ENCODE data around the gene ENO1.

The ENO1 gene

DNA sequence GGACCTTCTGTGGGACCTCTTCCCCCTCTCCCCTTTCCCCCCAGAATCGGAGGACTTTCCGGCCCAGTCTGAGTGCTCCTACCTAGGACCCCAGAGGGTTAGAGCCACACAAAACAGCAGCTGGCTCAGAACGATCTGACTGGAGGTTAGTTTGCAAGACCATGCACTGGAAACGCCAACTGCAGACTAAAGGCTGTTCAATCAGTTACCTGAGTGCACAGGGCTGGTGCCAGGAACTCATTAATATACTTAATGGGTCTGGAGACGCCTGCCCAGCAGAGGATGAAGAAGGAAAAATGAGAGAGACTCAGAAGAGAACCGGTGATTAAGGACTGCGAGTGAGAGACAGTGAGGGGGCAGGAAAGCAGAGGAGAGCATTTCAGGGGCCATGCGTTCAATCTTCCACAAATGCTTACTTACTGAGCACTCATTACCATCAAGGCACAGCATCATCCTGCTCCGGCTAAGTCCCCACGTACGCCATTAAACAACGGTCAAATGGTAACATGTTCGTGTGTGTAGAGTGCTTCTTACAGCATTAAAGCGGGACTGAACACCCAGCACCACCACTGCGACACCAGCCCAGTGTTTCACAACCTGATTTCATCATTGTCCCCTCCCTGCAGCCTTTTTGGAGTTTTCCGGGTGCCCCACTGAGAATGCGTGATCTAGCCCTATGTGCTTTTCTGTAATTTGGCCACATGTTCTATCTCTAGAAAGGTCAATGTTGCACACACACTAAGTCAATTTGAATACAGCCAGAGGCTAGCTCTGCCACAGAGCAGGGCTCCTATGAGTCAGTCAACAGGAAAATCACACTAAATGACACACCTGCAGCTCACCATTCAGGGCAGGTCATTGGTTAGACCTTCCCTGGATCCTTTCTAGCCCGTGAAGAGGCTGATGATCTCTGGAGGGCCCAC lies 7.6 kb downstream of the ENO1 start:
- DNase-seq (ENCODE audit: low read depth): no peak

DNA sequence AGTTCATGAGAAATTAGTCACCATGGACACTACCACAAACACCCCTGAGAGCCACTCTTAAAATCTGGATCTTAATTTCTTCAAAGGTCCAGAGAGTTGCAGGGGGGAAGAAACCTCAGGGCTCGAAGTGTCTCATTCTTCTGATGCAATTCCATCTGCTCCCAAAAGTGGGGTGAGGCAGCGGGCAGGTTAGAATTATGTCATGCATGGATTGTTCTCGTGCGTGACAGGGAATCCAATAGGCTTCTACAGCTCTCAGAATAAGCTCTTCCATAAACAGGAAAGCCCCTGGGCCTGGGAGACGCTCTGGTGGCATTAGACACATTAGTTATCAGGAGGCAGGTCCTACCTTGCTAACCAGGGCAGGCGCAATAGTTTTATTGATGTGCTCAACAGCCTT lies 8.4 kb downstream of the ENO1 start:
- DNase-seq (ENCODE audit: low read depth): no peak

- DNase-seq (ENCODE audit: low read depth): no peak
Measured at GRCh38 chr1:8867878-8868567, 10.5 kb downstream of the ENO1 start.

GRCh38 chr1:8866792-8867415 lies 11.6 kb downstream of the ENO1 start:
- DNase-seq (ENCODE audit: low read depth): no peak

DNA sequence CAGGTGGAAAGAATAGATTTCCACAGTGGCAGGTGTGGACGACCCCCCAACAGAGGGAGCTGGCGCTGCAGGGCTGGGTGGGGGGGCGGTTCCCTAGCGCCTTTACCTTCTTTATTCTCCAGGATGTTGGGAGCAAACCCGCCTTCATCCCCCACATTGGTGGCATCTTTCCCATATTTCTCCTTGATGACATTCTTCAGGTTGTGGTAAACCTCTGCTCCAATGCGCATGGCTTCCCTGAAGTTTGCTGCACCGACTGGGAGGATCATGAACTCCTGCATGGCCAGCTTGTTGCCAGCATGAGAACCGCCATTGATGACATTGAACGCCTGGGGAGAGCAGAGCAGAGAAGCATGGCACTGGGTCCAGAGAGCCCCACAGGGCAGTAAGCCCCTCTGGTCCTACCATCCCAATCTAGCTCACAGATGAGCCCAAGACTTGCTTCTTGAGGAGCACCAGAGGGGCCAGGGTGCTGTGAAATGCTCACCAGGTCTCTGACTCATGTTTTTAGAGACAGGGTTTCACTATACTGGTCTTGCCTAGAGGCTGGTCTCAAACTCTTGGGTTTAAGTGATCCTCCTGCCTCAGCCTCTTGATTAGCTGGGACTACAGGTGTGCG lies 12.2 kb downstream of the ENO1 start:
- no peak for DNase-seq (ENCODE audit: low read depth)

DNA sequence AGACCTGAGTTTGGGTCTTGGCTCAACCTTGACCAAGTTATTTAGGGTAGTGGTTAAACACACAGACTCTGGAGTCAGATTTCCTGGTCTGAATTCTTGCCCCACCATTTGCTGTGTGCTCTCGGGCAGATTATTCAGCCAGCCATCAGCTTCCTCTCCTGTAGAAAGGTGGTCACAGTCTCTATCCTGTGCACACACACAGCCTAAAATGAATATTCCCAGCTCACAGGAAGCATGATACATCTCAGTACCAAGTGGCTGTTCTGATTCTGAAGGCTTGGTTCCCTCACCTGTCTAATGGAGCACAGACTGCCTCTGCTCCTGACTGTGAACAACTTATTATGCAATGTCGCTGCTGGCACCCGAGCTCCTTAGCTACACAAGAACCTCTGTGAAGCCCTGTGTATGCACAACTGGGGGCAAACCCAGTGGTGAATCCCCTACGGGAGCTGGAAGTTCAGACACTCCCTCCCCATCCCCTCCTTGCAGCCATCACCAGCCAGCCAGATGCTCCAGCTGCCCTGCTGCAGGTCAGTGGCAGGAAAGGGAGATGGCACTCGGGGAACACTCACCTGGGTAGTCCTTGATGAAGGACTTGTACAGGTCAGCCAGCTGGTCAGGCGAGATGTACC lies 13.7 kb downstream of the ENO1 start:
- no peak for DNase-seq (ENCODE audit: low read depth)

- no peak for DNase-seq (ENCODE audit: low read depth)
Measured at GRCh38 chr1:8863794-8864233, 14.7 kb downstream of the ENO1 start.

DNA sequence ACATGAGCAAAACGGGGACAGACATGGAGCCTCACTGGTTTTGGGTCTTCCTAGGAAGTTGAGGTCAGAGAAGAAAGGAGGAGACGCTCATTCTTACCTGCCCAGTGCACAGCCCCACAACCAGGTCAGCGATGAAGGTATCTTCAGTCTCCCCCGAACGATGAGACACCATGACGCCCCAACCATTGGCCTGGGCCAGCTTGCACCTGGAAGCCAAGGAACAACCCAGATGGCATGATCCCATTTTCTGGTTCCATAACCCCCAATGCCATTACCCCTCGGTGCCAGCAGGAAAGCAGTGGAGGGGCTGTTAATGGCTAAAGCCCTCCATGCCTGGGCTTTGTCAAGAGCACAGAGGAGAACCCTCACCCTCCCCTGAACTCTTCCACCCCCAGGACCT lies 15.3 kb downstream of the ENO1 start:
- DNase-seq (ENCODE audit: low read depth): no peak

GRCh38 chr1:8862528-8862927 lies 16.0 kb downstream of the ENO1 start:
- no peak for DNase-seq (ENCODE audit: low read depth)

GRCh38 chr1:8860738-8861516 lies 17.6 kb downstream of the ENO1 start:
- no peak for DNase-seq (ENCODE audit: low read depth)

- DNase-seq (ENCODE audit: low read depth): no peak
Measured at GRCh38 chr1:8858888-8859706, 19.4 kb downstream of the ENO1 start.

GRCh38 chr1:8858112-8858668 lies 20.3 kb downstream of the ENO1 start:
- no peak for DNase-seq (ENCODE audit: low read depth)

DNA sequence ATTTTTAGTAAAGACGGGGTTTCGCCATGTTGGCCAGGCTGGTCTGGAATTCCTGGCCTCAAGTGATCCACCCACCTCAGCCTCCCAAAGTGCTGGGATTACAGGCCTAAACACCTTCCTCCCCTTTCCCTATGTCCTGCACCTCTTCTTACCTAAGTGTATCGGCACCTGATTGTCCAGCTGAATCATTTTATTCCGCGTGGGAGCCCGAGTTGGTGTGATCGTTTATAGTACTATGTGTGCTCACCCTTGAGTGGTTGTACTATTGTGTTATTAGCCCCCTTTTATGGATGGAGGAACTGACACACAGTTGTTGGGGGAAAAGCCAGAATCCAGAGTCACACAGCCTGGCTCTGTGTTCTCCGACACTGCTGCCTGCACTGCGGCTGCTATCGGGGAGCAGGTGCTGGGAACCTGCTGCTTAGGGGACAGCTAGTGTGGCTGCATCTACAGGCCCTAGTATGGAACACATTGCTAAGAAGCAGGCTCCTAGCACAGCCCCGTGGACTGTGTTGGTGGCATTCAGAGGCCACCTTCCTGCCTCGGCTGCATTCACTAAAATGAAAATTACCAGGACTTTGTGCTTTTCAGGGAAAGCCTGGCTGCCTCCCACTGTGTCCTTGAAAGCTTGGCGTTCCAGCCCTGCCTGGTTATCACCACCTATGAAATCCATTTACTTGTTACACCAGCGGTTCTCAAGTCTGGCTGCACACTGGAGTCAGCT lies 21.6 kb downstream of the ENO1 start:
- DNase-seq (ENCODE audit: low read depth): no peak

DNA sequence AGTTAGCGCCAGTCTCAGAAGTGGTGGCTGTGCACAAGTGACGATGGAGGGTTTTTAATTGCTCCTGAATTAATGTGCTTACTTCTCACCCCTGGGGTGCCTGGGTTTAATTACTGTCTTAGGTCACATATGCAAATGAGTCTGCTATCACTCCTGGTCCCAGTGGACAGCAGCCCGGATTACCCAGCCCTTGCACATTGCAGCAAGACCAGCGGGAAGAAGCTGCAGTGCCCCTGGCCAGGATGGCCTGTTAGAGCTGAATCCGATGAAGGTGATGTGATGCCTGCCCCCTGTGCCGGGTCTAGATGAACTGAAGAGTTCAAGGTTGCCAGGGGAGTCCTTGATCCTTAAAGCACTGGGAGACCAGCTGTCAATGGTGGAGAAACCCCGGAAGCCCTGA lies 24.2 kb downstream of the ENO1 start:
- DNase-seq (ENCODE audit: low read depth): no peak

DNA sequence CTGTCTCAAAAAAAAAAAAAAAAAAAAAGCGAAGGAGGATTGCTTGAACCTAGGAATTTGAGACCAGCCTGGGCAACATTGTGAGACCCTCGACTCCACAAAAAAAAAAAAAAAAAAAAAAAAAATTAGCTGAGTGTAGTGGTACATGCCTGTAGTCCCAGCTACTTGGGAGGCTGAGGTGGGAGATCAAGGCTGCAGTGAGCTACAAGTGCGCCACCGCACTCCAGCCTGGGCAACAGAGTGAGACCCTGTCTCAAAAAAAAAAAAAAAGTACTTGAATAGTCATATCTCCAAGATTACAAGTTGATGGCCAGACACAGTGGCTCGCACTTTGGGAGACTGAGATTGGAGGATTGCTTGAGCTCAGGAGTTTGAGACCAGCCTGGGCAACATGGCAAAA lies 27.4 kb downstream of the ENO1 start:
- DNase-seq (ENCODE audit: low read depth): no peak

DNA sequence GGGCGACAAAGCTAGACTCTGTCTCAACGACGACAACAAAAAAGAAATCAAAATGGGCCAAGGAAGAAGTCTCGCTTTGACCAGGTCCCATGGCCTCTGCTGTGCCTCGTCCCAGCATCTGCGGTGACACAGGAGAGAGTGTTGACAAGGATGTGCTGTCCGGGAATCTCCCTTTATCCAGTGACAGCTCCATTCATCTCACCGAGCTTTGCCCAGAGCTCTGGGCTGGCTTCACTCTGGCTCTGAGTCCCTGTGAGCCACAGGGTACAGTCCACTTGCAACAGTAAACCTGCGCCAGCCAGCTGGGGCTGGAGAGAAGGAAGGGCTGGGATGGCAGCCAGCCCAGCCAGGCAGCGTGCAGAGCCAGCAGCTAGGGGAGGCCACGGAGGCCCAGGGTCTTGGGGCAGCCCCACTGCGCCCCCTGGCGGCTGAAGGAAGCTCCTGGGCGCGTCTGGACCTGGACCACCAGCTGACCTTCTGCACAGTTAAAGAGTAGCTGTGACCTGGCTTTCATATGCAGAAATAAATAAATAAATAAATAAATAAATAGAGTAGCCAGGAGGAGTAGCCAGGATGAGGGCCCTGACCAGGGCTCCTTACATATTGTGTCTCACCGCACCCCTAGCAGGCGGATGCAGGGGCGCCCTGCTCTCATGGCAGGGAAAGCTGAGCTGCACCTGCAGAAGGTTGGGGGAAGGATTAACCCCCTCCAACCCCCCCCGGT lies 29.7 kb downstream of the ENO1 start:
- peak; percentile 75 for DNase-seq (ENCODE audit: low read depth)

GRCh38 chr1:8847990-8848389 lies 30.5 kb downstream of the ENO1 start:
- DNase-seq (ENCODE audit: low read depth): no peak

- DNase-seq (ENCODE audit: low read depth): no peak
Measured at GRCh38 chr1:8846263-8846662, 32.2 kb downstream of the ENO1 start.

Data from activated T-cell treated with anti-CD3 and anti-CD28 coated beads for 48 hours (primary cell).